ENCODE data around the gene MAF.

- TF ChIP-seq POLR2A (IDR thresholded peaks at IDR 0.05) (no peak), CTCF (IDR thresholded peaks at IDR 0.05 in 8 of 11, conservative IDR thresholded peaks at IDR 0.05 in 3 of 11) (no peak), POLR2AphosphoS5 (IDR thresholded peaks at IDR 0.05) (no peak)
Measured at GRCh38 chr16:79602628-79603014, 2.1 kb upstream of the MAF start.
